Measurements from ENCODE around the gene EPS15.
"Not testable (repeated sequence)": the region's sequence is repeated elsewhere in the genome, so short reads cannot be mapped to it uniquely, and the experiment has no call there.

Gene EPS15

GRCh38 chr1:51329443-51330325 lies 189.4 kb downstream of the EPS15 start:
- DNase-seq = no peak

- DNase-seq = no peak
These were observed 190.1 kb downstream of the EPS15 start for GRCh38 chr1:51328926-51329325.

- no peak for DNase-seq
These were observed 190.8 kb downstream of the EPS15 start for GRCh38 chr1:51328279-51328678.

GRCh38 chr1:51327386-51327785 lies 191.7 kb downstream of the EPS15 start:
- no peak for DNase-seq

- no peak for DNase-seq
These were observed 192.2 kb downstream of the EPS15 start for GRCh38 chr1:51326839-51327238.

GRCh38 chr1:51325878-51326755 lies 192.9 kb downstream of the EPS15 start:
- no peak for DNase-seq

- DNase-seq = no peak
These were observed 193.7 kb downstream of the EPS15 start for GRCh38 chr1:51325391-51325790.

GRCh38 chr1:51325011-51325385 lies 194.1 kb downstream of the EPS15 start:
- not testable (repeated sequence) for DNase-seq

GRCh38 chr1:51324251-51325010 lies 194.6 kb downstream of the EPS15 start:
- no peak for DNase-seq

- no peak for DNase-seq
These were observed 195.3 kb downstream of the EPS15 start for GRCh38 chr1:51323778-51324177.

- no peak for DNase-seq
These were observed 196.5 kb downstream of the EPS15 start for GRCh38 chr1:51322417-51323101.

GRCh38 chr1:51321924-51322280 lies 197.2 kb downstream of the EPS15 start:
- DNase-seq = no peak

GRCh38 chr1:51320967-51321923 lies 197.8 kb downstream of the EPS15 start:
- DNase-seq = no peak

- DNase-seq = no peak
These were observed 201.3 kb downstream of the EPS15 start for GRCh38 chr1:51317798-51318197.

- DNase-seq = no peak
These were observed 202.3 kb downstream of the EPS15 start for GRCh38 chr1:51316846-51317120.

GRCh38 chr1:51316113-51316845 lies 202.8 kb downstream of the EPS15 start:
- DNase-seq = no peak

- DNase-seq = no peak
These were observed 204.1 kb downstream of the EPS15 start for GRCh38 chr1:51314974-51315373.

- no peak for DNase-seq
These were observed 204.9 kb downstream of the EPS15 start for GRCh38 chr1:51313961-51314777.

GRCh38 chr1:51313268-51313852 lies 205.7 kb downstream of the EPS15 start:
- DNase-seq = no peak

- DNase-seq = no peak
These were observed 206.3 kb downstream of the EPS15 start for GRCh38 chr1:51312718-51313117.

Measured in NCI-H187 (cell line).